ENCODE data around the gene NSUN7. TPM values are rescaled to one million over a fixed set of nuclear protein-coding genes. Genes with fewer than 3 reads are reported as not detected.

Gene NSUN7
- total RNA-seq, 1 experiment from 2014 or later, result 6.7 TPM

DNA sequence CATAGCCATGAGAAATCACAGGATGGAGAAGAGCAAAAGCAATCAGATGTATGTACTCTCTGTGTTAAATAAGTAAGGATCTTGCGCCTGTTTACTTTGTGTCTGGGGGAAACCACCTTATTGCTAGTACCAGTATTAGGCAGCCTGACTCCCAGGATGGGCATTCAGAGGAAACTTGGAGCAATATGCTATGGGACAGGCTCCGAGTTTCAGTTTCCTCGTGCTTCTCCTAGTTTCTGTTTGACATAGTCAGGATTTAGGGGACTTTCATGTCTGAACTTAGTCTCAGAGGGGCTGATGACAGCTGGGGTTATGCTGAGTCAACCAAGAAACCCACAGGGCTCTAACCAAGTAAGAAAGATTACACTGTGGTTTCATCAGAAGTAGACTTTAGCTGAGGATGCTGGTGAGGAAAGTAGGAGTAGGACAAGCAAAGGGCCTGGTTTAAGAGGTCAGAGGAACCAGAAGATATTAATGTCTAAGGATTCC lies 13.5 kb downstream of the NSUN7 start:
- ChIA-PET POLR2A (ENCODE audit: unreplicated experiment) (no interaction called here), CTCF (no interaction called here)
- H3K4me1 ChIP-seq (ENCODE audit: insufficient read depth, low read length), result no peaks in the 10 kb centered on the region
- H3K4me2 ChIP-seq (ENCODE audit: low read length), result no peak overlapping the region
- H3K79me2 ChIP-seq (ENCODE audit: low read length), result no peaks in the 10 kb centered on the region
- no peaks in the 10 kb centered on the region for H3K36me3 ChIP-seq (ENCODE audit: low read depth, low read length)
- ATAC-seq (no peak), DNase-seq (no peak)
- H3K9me3 ChIP-seq (ENCODE audit: low read length), result no peaks in the 10 kb centered on the region
- no peaks in the 10 kb centered on the region for H4K20me1 ChIP-seq (ENCODE audit: low read length)
- no peaks in the 10 kb centered on the region for H3K27me3 ChIP-seq (ENCODE audit: low read length)
- intact Hi-C loops (cut with micrococcal nuclease), result no loop called here
- H3K4me3 ChIP-seq (ENCODE audit: low read length), result no peak overlapping the region
- TF ChIP-seq, protein P1, sequence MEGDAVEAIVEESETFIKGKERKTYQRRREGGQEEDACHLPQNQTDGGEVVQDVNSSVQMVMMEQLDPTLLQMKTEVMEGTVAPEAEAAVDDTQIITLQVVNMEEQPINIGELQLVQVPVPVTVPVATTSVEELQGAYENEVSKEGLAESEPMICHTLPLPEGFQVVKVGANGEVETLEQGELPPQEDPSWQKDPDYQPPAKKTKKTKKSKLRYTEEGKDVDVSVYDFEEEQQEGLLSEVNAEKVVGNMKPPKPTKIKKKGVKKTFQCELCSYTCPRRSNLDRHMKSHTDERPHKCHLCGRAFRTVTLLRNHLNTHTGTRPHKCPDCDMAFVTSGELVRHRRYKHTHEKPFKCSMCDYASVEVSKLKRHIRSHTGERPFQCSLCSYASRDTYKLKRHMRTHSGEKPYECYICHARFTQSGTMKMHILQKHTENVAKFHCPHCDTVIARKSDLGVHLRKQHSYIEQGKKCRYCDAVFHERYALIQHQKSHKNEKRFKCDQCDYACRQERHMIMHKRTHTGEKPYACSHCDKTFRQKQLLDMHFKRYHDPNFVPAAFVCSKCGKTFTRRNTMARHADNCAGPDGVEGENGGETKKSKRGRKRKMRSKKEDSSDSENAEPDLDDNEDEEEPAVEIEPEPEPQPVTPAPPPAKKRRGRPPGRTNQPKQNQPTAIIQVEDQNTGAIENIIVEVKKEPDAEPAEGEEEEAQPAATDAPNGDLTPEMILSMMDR (conservative IDR thresholded peaks at IDR 0.05; ENCODE audit: low read depth, low read length), result no peak
- TF ChIP-seq EZH2phosphoT487 (IDR thresholded peaks at IDR 0.05; ENCODE audit: borderline replicate concordance, low read length) (no peak), EZH2 (IDR thresholded peaks at IDR 0.05; ENCODE audit: low read length, unreplicated experiment) (no peak)
- H2AFZ ChIP-seq (ENCODE audit: low read length), result no peak overlapping the region
- no peaks in the 10 kb centered on the region for H3K9me2 ChIP-seq (replicated peaks; ENCODE audit: low read length)
- H3F3A ChIP-seq (ENCODE audit: low read length, unreplicated experiment), result no peaks in the 10 kb centered on the region
- H3K27ac ChIP-seq (ENCODE audit: low read length), result no peak overlapping the region
- no TSS peak for BruUV-seq (replicated peaks)
- no peak overlapping the region for H3K9ac ChIP-seq (ENCODE audit: low read length)

DNA sequence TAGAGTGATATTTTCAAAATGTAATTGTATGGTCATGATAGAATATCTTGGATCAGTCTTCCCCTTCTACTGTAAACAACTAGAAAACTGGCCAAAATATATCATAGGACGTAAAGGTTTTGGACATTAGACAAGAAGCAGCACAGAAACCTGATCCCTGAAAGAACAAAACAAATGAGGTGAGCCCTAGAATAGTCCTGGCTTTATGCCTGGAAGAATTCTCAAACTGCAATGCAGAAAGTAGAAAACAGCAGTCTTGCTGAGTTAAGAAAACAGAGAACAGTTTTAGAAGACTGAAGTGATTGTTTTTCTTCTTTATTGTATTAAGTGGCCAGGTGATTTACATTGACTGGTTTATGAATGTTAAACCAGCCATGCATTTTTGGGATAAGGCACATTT lies 19.5 kb downstream of the NSUN7 start:
- H3K4me2 ChIP-seq (ENCODE audit: low read length), result no peak overlapping the region
- ATAC-seq (no peak), DNase-seq (no peak)
- H3K36me3 ChIP-seq (ENCODE audit: low read depth, low read length), result no peaks in the 10 kb centered on the region
- ChIA-PET POLR2A (ENCODE audit: unreplicated experiment) (no interaction called here), CTCF (no interaction called here)
- H2AFZ ChIP-seq (ENCODE audit: low read length), result no peak overlapping the region
- no peaks in the 10 kb centered on the region for H3K27me3 ChIP-seq (ENCODE audit: low read length)
- no peaks in the 10 kb centered on the region for H3K79me2 ChIP-seq (ENCODE audit: low read length)
- H3K9me2 ChIP-seq (replicated peaks; ENCODE audit: low read length), result no peaks in the 10 kb centered on the region
- no peak overlapping the region for H3K27ac ChIP-seq (ENCODE audit: low read length)
- intact Hi-C loops (cut with micrococcal nuclease), result no loop called here
- H3K4me3 ChIP-seq (ENCODE audit: low read length), result no peak overlapping the region
- BruUV-seq (replicated peaks), result no TSS peak
- no peaks in the 10 kb centered on the region for H4K20me1 ChIP-seq (ENCODE audit: low read length)
- no peaks in the 10 kb centered on the region for H3F3A ChIP-seq (ENCODE audit: low read length, unreplicated experiment)
- no peaks in the 10 kb centered on the region for H3K9me3 ChIP-seq (ENCODE audit: low read length)
- no peaks in the 10 kb centered on the region for H3K4me1 ChIP-seq (ENCODE audit: insufficient read depth, low read length)
- TF ChIP-seq, protein P1 (conservative IDR thresholded peaks at IDR 0.05; ENCODE audit: low read depth, low read length), result no peak
- no peak for TF ChIP-seq EZH2 (IDR thresholded peaks at IDR 0.05; ENCODE audit: low read length, unreplicated experiment)
- no peak for TF ChIP-seq EZH2phosphoT487 (IDR thresholded peaks at IDR 0.05; ENCODE audit: borderline replicate concordance, low read length)
- H3K9ac ChIP-seq (ENCODE audit: low read length), result no peak overlapping the region

DNA sequence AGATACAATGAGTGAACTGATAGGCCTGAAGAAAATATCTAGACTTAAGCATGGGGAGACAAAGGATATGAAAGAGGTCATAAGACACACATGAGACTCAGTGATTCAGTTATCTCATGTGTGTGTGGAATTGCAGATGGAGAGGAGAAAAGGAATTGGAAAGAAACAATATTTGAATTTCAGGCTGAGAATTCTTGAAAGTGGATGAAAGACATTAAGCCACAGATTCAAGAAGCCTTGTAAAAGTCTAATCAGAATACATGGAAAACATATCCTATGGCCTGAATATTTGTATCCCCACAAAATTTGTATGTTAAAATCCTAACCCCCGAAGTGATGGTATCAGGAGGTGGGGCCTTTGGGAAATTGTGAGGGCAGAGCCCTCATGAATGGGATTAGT lies 28.3 kb downstream of the NSUN7 start:
- Histone ChIP-seq H3K79me2 (ENCODE audit: low read length) (no peaks in the 10 kb centered on the region), H3K4me1 (ENCODE audit: insufficient read depth, low read length) (no peaks in the 10 kb centered on the region), H3K9ac (ENCODE audit: low read length) (no peak overlapping the region), H3K4me2 (ENCODE audit: low read length) (no peak overlapping the region), H3K9me2 (replicated peaks; ENCODE audit: low read length) (no peaks in the 10 kb centered on the region), H3K36me3 (ENCODE audit: low read depth, low read length) (peaks cover 12% of the 10 kb centered on the region; the same call in 1 of the 2 replicates), H2AFZ (ENCODE audit: low read length) (no peak overlapping the region), H3K27me3 (ENCODE audit: low read length) (no peaks in the 10 kb centered on the region), H4K20me1 (ENCODE audit: low read length) (no peaks in the 10 kb centered on the region), H3K27ac (ENCODE audit: low read length) (no peak overlapping the region), H3F3A (ENCODE audit: low read length, unreplicated experiment) (no peaks in the 10 kb centered on the region), H3K9me3 (ENCODE audit: low read length) (no peaks in the 10 kb centered on the region), H3K4me3 (ENCODE audit: low read length) (no peak overlapping the region)
- no TSS peak for BruUV-seq (replicated peaks)
- POLR2A ChIA-PET (ENCODE audit: unreplicated experiment), result no interaction called here
- DNase-seq (no peak), ATAC-seq (no peak)
- TF ChIP-seq, protein P1 (conservative IDR thresholded peaks at IDR 0.05; ENCODE audit: low read depth, low read length), result no peak
- TF ChIP-seq EZH2phosphoT487 (IDR thresholded peaks at IDR 0.05; ENCODE audit: borderline replicate concordance, low read length) (no peak), EZH2 (IDR thresholded peaks at IDR 0.05; ENCODE audit: low read length, unreplicated experiment) (no peak)
- CTCF ChIA-PET, result no interaction called here
- intact Hi-C loops (cut with micrococcal nuclease), result no loop called here

Data from PC-3 (cell line).